H9 (cell line): ENCODE results near the gene ODF2. TPM values are rescaled to one million over a fixed set of nuclear protein-coding genes. Genes with fewer than 3 reads are reported as not detected.

Experiments
- DNase-seq: peaks from one replicate; pipeline ENCODE4 v3.0.0-alpha.2; 2017
- H2AFZ ChIP-seq: one replicate; pipeline ENCODE4 v1.6.1; 2013; ENCODE audit warnings: mild to moderate bottlenecking, low read length, control low read depth, moderate library complexity
- H2AK5ac ChIP-seq: 2 replicates; pipeline ENCODE4 v1.6.1; 2013; ENCODE audit warnings: low read length, control low read depth, mixed read lengths; ENCODE audit not compliant: insufficient read length
- H2BK120ac ChIP-seq: one replicate; pipeline ENCODE4 v1.6.1; 2013; ENCODE audit warnings: low read depth, mild to moderate bottlenecking, low read length, control low read depth, inconsistent platforms; ENCODE audit not compliant: poor library complexity, severe bottlenecking
- H2BK12ac ChIP-seq: 2 replicates; pipeline ENCODE4 v1.6.1; 2013; ENCODE audit warnings: low read length, control low read depth, mixed read lengths, low read depth; ENCODE audit not compliant: insufficient read length
- H2BK15ac ChIP-seq: 2 replicates; pipeline ENCODE4 v1.6.1; 2013; ENCODE audit warnings: low read depth, low read length, control low read depth
- H2BK20ac ChIP-seq: one replicate; pipeline ENCODE4 v1.6.1; 2013; ENCODE audit warnings: low read depth, mild to moderate bottlenecking, low read length, control low read depth, inconsistent platforms; ENCODE audit not compliant: poor library complexity, severe bottlenecking
- H2BK5ac ChIP-seq: 2 replicates; pipeline ENCODE4 v1.6.1; 2013; ENCODE audit warnings: low read length, control low read depth, mixed read lengths; ENCODE audit not compliant: insufficient read length
- H3K14ac ChIP-seq: 2 replicates; pipeline ENCODE4 v1.6.1; 2013; ENCODE audit warnings: low read length, control low read depth; ENCODE audit not compliant: insufficient read depth
- H3K18ac ChIP-seq: 2 replicates; pipeline ENCODE4 v1.6.1; 2013; ENCODE audit warnings: low read depth, mild to moderate bottlenecking, mixed read lengths, low read length, control low read depth; ENCODE audit not compliant: insufficient read length
- H3K23ac ChIP-seq: 2 replicates; pipeline ENCODE4 v1.6.1; 2013; ENCODE audit warnings: low read length, control low read depth, mixed read lengths, low read depth; ENCODE audit not compliant: insufficient read length
- H3K23me2 ChIP-seq: 2 replicates; pipeline ENCODE4 v1.6.1; 2013; ENCODE audit warnings: low read depth, mild to moderate bottlenecking, mixed read lengths, low read length, control low read depth; ENCODE audit not compliant: insufficient read length, poor library complexity, severe bottlenecking
- H3K27ac ChIP-seq: 2 replicates; pipeline ENCODE4 v1.5.1; 2013; ENCODE audit warnings: low read length, control low read depth, mixed read lengths, low read depth; ENCODE audit not compliant: insufficient read length
- H3K27me3 ChIP-seq: 2 replicates; pipeline ENCODE4 v1.6.1; 2013; ENCODE audit warnings: low read length, control low read depth, inconsistent platforms; ENCODE audit not compliant: insufficient read depth
- H3K4ac ChIP-seq: 2 replicates; pipeline ENCODE4 v1.6.1; 2013; ENCODE audit warnings: low read depth, mild to moderate bottlenecking, control low read depth, inconsistent platforms, low read length, moderate library complexity
- H3K4me1 ChIP-seq: 2 replicates; pipeline ENCODE4 v1.6.1; 2013; ENCODE audit warnings: low read length, control low read depth, inconsistent platforms; ENCODE audit not compliant: insufficient read depth
- H3K4me2 ChIP-seq: 2 replicates; pipeline ENCODE4 v1.6.1; 2013; ENCODE audit warnings: low read length, control low read depth, mixed read lengths; ENCODE audit not compliant: insufficient read length, insufficient read depth
- H3K56ac ChIP-seq: 2 replicates; pipeline ENCODE4 v1.6.1; 2013; ENCODE audit warnings: low read depth, mild to moderate bottlenecking, mixed read lengths, low read length, control low read depth; ENCODE audit not compliant: insufficient read length
- H3K79me1 ChIP-seq: 2 replicates; pipeline ENCODE4 v1.6.1; 2013; ENCODE audit warnings: low read depth, mild to moderate bottlenecking, moderate library complexity, low read length, control low read depth, inconsistent platforms; ENCODE audit not compliant: insufficient read depth, poor library complexity, severe bottlenecking
- H3K79me2 ChIP-seq: 2 replicates; pipeline ENCODE4 v1.6.1; 2013; ENCODE audit warnings: low read length, control low read depth, inconsistent platforms; ENCODE audit not compliant: insufficient read depth
- H3K9ac ChIP-seq: 2 replicates; pipeline ENCODE4 v1.6.1; 2013; ENCODE audit warnings: low read length, control low read depth, mixed read lengths; ENCODE audit not compliant: insufficient read length; ENCODE audit errors: extremely low read depth
- H3K9me3 ChIP-seq: one replicate; pipeline ENCODE4 v1.6.1; 2013; ENCODE audit warnings: low read depth, low read length, inconsistent platforms; ENCODE audit not compliant: control insufficient read depth
- H3T11ph ChIP-seq: one replicate; pipeline ENCODE4 v1.6.1; 2013; ENCODE audit warnings: mild to moderate bottlenecking, low read length, control low read depth, inconsistent platforms
- H4K20me1 ChIP-seq: one replicate; pipeline ENCODE4 v1.6.1; 2013; ENCODE audit not compliant: control insufficient read depth, insufficient read length, insufficient read depth
- H4K5ac ChIP-seq: 2 replicates; pipeline ENCODE4 v1.6.1; 2013; ENCODE audit warnings: low read depth, mild to moderate bottlenecking, mixed read lengths, low read length, control low read depth; ENCODE audit not compliant: insufficient read length
- H4K8ac ChIP-seq: replicated peaks from 2 replicates; pipeline ENCODE4 v1.6.1; 2013; ENCODE audit warnings: low read length, control low read depth, mixed read lengths, low read depth; ENCODE audit not compliant: insufficient read length
- H4K91ac ChIP-seq: 2 replicates; pipeline ENCODE4 v1.6.1; 2013; ENCODE audit warnings: low read depth, mild to moderate bottlenecking, moderate library complexity, mixed read lengths, low read length, control low read depth; ENCODE audit not compliant: insufficient read length
- H3K27ac Mint-ChIP-seq, 3 experiments: 2 replicates in 2 of 3; 3 replicates in 1 of 3; pipeline ENCODE4 v1.8.0; 2020 to 2021; ENCODE audit warnings: mixed read lengths in 3 of 3, mild to moderate bottlenecking in 1 of 3, moderate library complexity in 1 of 3
- H3K27me3 Mint-ChIP-seq: 2 replicates; pipeline ENCODE4 v1.8.0; 2021; ENCODE audit warnings: low read depth, mild to moderate bottlenecking, moderate library complexity, mixed read lengths
- H3K36me3 Mint-ChIP-seq, 3 experiments: 2 replicates in 2 of 3; 3 replicates in 1 of 3; pipeline ENCODE4 v1.8.0; 2020 to 2021; ENCODE audit warnings: low read depth in 3 of 3, mixed read lengths in 3 of 3; ENCODE audit not compliant: insufficient read depth in 1 of 3
- H3K4me1 Mint-ChIP-seq, 2 experiments: 2 replicates each; pipeline ENCODE4 v1.8.0; 2020; ENCODE audit warnings: mixed read lengths in 2 of 2
- H3K4me3 Mint-ChIP-seq, 2 experiments: 2 replicates in 1 of 2; 3 replicates in 1 of 2; pipeline ENCODE4 v1.8.0; 2020 to 2021; ENCODE audit warnings: mild to moderate bottlenecking in 2 of 2, mixed read lengths in 2 of 2, moderate library complexity in 1 of 2
- H3K9me3 Mint-ChIP-seq, 2 experiments: 2 replicates in 1 of 2; 3 replicates in 1 of 2; pipeline ENCODE4 v1.8.0; 2020; ENCODE audit warnings: mild to moderate bottlenecking in 2 of 2, mixed read lengths in 2 of 2, moderate library complexity in 1 of 2
- CTCF ChIP-seq: fragments of 200-600 bp; sonication (generic); conservative IDR thresholded peaks from 3 replicates; pipeline ENCODE4 v1.8.0; 2021; ENCODE audit warnings: antibody characterized with exemption, mild to moderate bottlenecking
- WGBS: extraction: QIAGEN DNeasy Blood & Tissue Kit; methylation state at CpG from one replicate; pipeline ENCODE4 v1.1.7; 2013; ENCODE audit warnings: missing lambda C conversion rate, low lambda C conversion rate, mixed read lengths; ENCODE audit not compliant: insufficient read length; ENCODE audit errors: extremely low coverage; 5-methylcytosine and 5-hydroxymethylcytosine counted together
- total RNA-seq: library from RNA; stranded (reverse); gene quantifications from 2 replicates; pipeline ENCODE4 v1.2.1, GENCODE V29; 2021

The ODF2 gene
- total RNA-seq, 1 experiment from 2014 or later: 16.7 TPM

- no peak overlapping the region for H3K56ac ChIP-seq
- Mint-ChIP-seq H3K36me3 (peaks cover 5 to 43% (median 16%) of the 10 kb centered on the region in 3 experiments; a peak in 6 of 7 replicates), H3K27ac (no peak overlapping the region), H3K4me1 (peaks cover 3 to 12% of the 10 kb centered on the region in 2 experiments), H3K27me3 (no peaks in the 10 kb centered on the region), H3K4me3 (no peak overlapping the region), H3K9me3 (no peaks in the 10 kb centered on the region)
- no peak overlapping the region for H4K5ac ChIP-seq
- WGBS: no CpG with 5 or more reads among the region's 10 CpGs
- no peak overlapping the region for H2BK12ac ChIP-seq
- H3K23ac ChIP-seq: no peak overlapping the region
- H3K27ac ChIP-seq: no peak overlapping the region
- no peak overlapping the region for H2BK5ac ChIP-seq
- H3K18ac ChIP-seq: no peak overlapping the region
- no peak for DNase-seq
- no peak overlapping the region for H3K9ac ChIP-seq
- H3K4me2 ChIP-seq: no peak overlapping the region
- no peak overlapping the region for H4K8ac ChIP-seq
- no peak overlapping the region for H2AFZ ChIP-seq
- H2BK120ac ChIP-seq: no peak overlapping the region
- H3K27me3 ChIP-seq: no peaks in the 10 kb centered on the region
- no peaks in the 10 kb centered on the region for H3K79me1 ChIP-seq
- no peak for TF ChIP-seq CTCF
- no peak overlapping the region for H2BK15ac ChIP-seq
- H3K23me2 ChIP-seq: no peaks in the 10 kb centered on the region
- no peaks in the 10 kb centered on the region for H3K9me3 ChIP-seq
- no peaks in the 10 kb centered on the region for H3K79me2 ChIP-seq
- no peak overlapping the region for H3K14ac ChIP-seq
- H3T11ph ChIP-seq: no peak overlapping the region
- no peaks in the 10 kb centered on the region for H3K4me1 ChIP-seq
- H2BK20ac ChIP-seq: no peak overlapping the region
- no peak overlapping the region for H3K4ac ChIP-seq
- no peak overlapping the region for H2AK5ac ChIP-seq
- H4K91ac ChIP-seq: no peak overlapping the region
- no peaks in the 10 kb centered on the region for H4K20me1 ChIP-seq
Observed at GRCh38 chr9:128481561-128481960, 25.8 kb downstream of the ODF2 start.
